SK-N-SH treated with all-trans-retinoic acid at 6 μM for 48 hours (cell line): ENCODE results near the gene DHRS1.

Experiments used
- ARNTL ChIP-seq: fragments of 450-650 bp; formaldehyde crosslinking; IDR thresholded peaks from 2 replicates; pipeline ENCODE4 v1.5.0; 2020; ENCODE audit warnings: low read depth, mild to moderate bottlenecking, moderate library complexity, borderline replicate concordance
- CSDC2 ChIP-seq: fragments of 250-450 bp; sonication (Bioruptor Pico); IDR thresholded peaks from 2 replicates; pipeline ENCODE4 v1.5.0; 2020; ENCODE audit warnings: mild to moderate bottlenecking, moderate library complexity
- ESRRG ChIP-seq: fragments of 250-450 bp; sonication (Bioruptor Pico); IDR thresholded peaks from 2 replicates; pipeline ENCODE4 v1.6.1; 2021; ENCODE audit warnings: mild to moderate bottlenecking

- TF ChIP-seq ARNTL (CRISPR knock-in tag) (no peak), CSDC2 (CRISPR knock-in tag) (no peak), ESRRG (no peak)
Measured at GRCh38 chr14:24260026-24260779, 39.4 kb downstream of the DHRS1 start.
